Peyer's patch (tissue), 4 donors: ENCODE data around the gene NPNT.

Source experiments
- CTCF ChIP-seq, 6 experiments: fragments of 450-650 bp in 4 of 6; fragments of 200-600 bp in 2 of 6; sonication (generic) in 1 of 6; IDR thresholded peaks; one replicate each; pipeline ENCODE4 v1.5.1; 2017 to 2019; ENCODE audit warnings: antibody characterized with exemption in 6 of 6, mild to moderate bottlenecking in 3 of 6, moderate library complexity in 1 of 6
- POLR2A ChIP-seq, 2 donors: fragments of 450-650 bp; IDR thresholded peaks; one replicate each; pipeline ENCODE4 v1.5.1; 2017; ENCODE audit warnings: antibody characterized with exemption in 2 of 2, mild to moderate bottlenecking in 2 of 2, moderate library complexity in 2 of 2

DNA sequence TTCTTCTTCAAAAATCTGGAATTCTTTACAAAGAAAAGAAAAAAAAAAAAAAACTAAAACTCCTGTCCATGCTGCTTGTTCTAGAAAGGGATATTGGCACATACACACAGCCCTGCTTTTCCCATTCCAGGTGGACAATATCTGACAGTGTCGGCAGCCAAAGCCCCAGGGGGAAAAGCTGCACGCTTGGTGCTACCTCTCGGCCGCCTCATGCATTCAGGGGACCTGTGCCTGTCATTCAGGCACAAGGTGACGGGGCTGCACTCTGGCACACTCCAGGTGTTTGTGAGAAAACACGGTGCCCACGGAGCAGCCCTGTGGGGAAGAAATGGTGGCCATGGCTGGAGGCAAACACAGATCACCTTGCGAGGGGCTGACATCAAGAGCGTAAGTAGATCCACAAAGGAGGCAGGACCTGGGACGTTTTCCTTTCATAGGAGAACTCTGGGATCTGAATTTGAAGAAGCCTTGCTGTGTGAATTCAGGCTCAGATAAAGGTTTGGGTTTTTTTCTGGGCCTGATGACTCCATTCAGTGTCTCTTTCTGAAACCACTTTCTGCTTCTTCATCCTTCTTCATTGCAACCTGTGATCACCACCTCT, 71.9 kb downstream of the NPNT start:
- TF ChIP-seq POLR2A (IDR thresholded peaks at IDR 0.05), result no peak
- TF ChIP-seq CTCF (IDR thresholded peaks at IDR 0.05), result no peak
